AG04449 (cell line): ENCODE measurements around the gene CNKSR3.

ENCODE experiments used
- CTCF ChIA-PET: fragments of 350-600 bp; formaldehyde crosslinking; extraction: SDS; loops from one replicate; lab custom pipeline; 2021; ENCODE audit warnings: antibody characterized with exemption; lab: Yijun Ruan, JAX
- POLR2A ChIA-PET: fragments of 400-600, 350-600 bp; formaldehyde crosslinking; extraction: SDS; loops from one replicate; lab custom pipeline; 2020; ENCODE audit warnings: antibody characterized with exemption, inconsistent platforms; lab: Yijun Ruan, JAX
- DNase-seq: peaks from one replicate; pipeline ENCODE4 v3.0.0-alpha.2; 2010; ENCODE audit warnings: low read depth, low spot score
- H3K4me3 ChIP-seq: 2 replicates; pipeline ENCODE4 v1.5.1; 2011; ENCODE audit warnings: low read depth, mild to moderate bottlenecking, control low read depth, low read length
- TF ChIP-seq, protein P1 (sequence below): IDR thresholded peaks from one replicate; pipeline ENCODE4 v1.5.1; 2011; ENCODE audit warnings: mild to moderate bottlenecking, moderate library complexity, low read length, control low read depth, inconsistent platforms; ENCODE audit not compliant: insufficient read depth; ENCODE audit errors: missing control alignments

The CNKSR3 gene

DNA sequence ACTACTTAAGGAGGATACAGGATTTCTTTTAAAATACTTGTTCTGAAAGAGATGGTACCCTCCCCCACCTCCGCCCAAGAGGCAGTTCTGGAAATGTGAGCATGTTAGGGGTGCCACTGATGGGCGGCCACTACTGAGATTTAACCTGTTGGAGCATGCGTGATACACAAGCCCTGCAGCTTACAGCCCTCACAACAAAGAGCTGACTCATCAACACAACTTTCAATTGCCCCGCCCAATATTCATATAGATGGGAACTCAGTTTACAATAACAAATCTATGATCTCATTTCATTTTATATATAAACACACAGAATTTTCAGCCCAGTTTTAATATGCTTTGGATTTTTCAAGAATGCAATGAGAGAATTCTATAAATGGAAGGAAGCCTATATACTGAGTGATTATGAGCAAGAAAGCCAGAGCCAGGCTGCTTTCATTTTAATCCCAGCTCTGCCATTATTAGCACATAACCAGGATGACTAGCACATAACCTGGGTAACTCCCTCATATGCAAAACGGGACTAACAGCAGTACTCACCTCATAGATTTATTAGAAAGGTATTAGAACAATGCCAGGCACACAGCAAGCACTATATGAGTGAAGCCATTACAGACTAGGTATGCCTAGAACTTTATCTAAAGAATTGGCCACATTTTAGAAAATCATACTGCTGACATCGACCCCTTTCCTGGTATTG is 108.3 kb downstream of the CNKSR3 start:
- H3K4me3 ChIP-seq = no peak overlapping the region
- POLR2A ChIA-PET = no interaction called here
- CTCF ChIA-PET = no interaction called here
- DNase-seq = no peak
- TF ChIP-seq, protein P1, sequence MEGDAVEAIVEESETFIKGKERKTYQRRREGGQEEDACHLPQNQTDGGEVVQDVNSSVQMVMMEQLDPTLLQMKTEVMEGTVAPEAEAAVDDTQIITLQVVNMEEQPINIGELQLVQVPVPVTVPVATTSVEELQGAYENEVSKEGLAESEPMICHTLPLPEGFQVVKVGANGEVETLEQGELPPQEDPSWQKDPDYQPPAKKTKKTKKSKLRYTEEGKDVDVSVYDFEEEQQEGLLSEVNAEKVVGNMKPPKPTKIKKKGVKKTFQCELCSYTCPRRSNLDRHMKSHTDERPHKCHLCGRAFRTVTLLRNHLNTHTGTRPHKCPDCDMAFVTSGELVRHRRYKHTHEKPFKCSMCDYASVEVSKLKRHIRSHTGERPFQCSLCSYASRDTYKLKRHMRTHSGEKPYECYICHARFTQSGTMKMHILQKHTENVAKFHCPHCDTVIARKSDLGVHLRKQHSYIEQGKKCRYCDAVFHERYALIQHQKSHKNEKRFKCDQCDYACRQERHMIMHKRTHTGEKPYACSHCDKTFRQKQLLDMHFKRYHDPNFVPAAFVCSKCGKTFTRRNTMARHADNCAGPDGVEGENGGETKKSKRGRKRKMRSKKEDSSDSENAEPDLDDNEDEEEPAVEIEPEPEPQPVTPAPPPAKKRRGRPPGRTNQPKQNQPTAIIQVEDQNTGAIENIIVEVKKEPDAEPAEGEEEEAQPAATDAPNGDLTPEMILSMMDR = no peak

DNA sequence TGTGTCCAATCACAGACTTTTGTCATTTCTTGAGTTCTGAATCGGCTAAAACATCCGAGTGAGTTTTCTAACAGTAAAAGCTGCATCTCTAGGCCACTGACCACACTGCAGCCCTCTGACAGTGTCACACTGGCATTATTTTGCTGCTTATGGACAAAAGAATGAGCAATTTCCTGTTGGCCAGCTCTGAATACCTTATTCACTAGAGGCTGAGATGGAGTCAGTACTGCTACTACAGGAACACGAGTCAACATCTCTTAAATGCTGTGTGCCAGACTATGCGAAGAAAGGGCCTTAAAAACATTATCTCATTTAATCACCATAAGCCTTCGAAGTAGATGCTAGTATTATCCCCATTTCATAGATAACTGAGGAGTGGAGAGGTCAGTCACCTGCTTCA is 111.4 kb downstream of the CNKSR3 start:
- TF ChIP-seq, protein P1 = no peak
- ChIA-PET CTCF (interaction anchor here (0.7 to 1.0 kb wide), 2 partner anchors 160 to 1925 kb away, joined by 3 read pairs; no protein-coding TSS in a partner anchor), POLR2A (no interaction called here)
- H3K4me3 ChIP-seq = no peak overlapping the region
- no peak for DNase-seq

DNA sequence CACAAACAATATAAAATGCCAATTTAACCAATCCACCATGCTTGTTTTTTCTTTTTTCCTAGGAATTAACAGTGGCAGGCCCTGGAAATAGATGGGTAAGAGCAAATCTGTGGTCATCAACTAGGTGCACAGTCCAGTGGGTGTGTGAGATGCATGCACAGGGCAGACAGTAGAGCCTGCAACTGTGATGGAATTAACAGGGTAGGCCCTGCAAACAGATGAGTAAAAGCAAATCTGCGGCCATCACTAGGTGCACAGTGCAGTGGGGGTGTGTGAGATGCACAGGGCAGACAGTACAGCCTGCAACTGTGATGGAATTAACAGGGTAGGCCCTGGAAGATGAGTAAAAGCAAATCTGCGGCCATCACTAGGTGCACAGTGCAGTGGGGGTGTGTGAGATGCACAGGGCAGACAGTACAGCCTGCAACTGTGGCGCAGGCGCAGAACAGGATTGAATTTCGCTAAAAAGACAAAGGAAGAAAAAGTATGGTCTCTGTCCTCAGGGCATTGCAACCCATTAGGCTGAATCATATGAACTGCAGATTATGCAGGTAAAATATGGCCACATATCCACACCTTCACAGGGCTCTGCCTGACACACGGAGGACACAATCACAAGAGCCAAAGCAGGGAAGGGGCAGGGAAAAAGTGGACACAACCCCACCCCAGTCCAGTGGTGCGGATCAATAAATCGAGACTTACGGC is 112.8 kb downstream of the CNKSR3 start:
- H3K4me3 ChIP-seq = no peak overlapping the region
- ChIA-PET CTCF (no interaction called here), POLR2A (no interaction called here)
- TF ChIP-seq, protein P1 = no peak
- DNase-seq = no peak

DNA sequence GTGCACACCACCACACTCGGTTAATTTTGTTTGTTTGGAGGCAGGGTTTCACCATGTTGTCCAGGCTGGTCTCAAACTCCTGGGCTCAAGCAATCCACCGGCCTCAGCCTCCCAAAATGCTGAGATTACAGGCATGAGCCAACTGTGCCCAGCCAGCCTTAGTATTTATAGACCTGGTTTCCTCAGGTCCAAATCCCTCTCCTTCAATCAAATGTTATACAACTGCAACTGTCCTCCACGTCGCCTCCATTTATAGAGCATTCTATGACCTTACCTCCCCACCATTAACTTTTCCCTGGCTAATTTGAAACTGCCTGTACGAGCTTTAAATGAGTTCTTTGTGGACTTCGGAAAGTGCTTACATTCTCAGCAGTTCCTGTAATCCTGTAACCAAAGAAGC is 114.6 kb downstream of the CNKSR3 start:
- H3K4me3 ChIP-seq = no peak overlapping the region
- POLR2A ChIA-PET = no interaction called here
- TF ChIP-seq, protein P1 = no peak
- no peak for DNase-seq
- CTCF ChIA-PET = no interaction called here

DNA sequence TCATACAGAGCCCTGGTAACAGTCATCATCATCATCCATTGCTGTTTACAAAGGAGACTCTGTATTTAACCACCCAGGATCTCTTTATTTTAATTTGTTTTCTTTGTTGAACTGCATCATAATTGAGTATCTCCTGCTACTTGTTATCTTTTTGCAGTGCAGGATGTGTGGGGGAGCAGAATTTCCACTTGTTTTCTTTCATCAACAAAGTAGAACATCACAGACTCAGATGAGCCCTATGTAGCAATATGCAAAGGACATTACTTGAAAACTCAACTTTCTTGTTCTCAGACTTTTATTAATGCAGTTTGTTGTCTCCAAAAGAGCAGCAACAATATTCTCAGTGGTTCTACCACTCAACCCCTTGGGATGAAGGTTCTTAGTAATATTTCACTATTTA is 115.2 kb downstream of the CNKSR3 start:
- ChIA-PET POLR2A (no interaction called here), CTCF (no interaction called here)
- TF ChIP-seq, protein P1 = no peak
- DNase-seq = no peak
- no peak overlapping the region for H3K4me3 ChIP-seq

DNA sequence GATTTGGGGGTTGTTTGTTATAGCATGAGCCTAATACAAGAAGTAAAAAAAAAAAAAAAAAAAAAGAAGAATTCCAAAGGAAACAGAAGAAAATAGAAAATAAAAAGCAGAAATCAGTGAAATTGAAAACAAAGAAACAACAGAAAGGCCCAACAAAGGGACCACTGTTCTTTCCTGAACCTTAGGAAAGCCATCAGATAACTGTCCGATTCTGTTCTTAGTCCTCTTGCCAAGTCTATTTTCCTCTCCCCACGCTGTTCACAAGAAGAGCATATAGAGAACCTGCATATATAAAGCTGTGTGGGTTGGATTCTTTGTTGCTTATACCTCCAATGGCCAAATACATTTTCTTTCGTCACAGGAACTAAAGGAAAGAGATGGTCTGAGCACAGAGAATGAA is 115.9 kb downstream of the CNKSR3 start:
- ChIA-PET CTCF (interaction anchor here (1.5 kb wide), 1 partner anchor 23 kb away, joined by 4 read pairs; no protein-coding TSS in a partner anchor), POLR2A (no interaction called here)
- H3K4me3 ChIP-seq = no peak overlapping the region
- TF ChIP-seq, protein P1 = no peak
- DNase-seq = no peak
